ENCODE measurements around the gene CLEC5A. TPM values are rescaled to one million over a fixed set of nuclear protein-coding genes. Genes with fewer than 3 reads are reported as not detected.

The CLEC5A gene
- total RNA-seq, 4 donors from 2014 or later, result 0.47 to 3.3 (median 1.1) TPM

GRCh38 chr7:141891336-141891735 is 55.4 kb downstream of the CLEC5A start:
- intact Hi-C loops (cut with DNase I), result no loop called here
- Histone ChIP-seq H3K27me3 (no peaks in the 10 kb centered on the region), H3K9me3 (no peaks in the 10 kb centered on the region), H3K4me1 (no peaks in the 10 kb centered on the region), H3K36me3 (no peaks in the 10 kb centered on the region), H3K27ac (no peak overlapping the region), H3K4me3 (no peak overlapping the region)
- WGBS, 2 donors, result 50 to 52% methylated on average over 3 of the region's 3 CpGs
- TF ChIP-seq CTCF (IDR thresholded peaks at IDR 0.05), result no peak
- TF ChIP-seq POLR2A (IDR thresholded peaks at IDR 0.05), result no peak
- no peak for DNase-seq

DNA sequence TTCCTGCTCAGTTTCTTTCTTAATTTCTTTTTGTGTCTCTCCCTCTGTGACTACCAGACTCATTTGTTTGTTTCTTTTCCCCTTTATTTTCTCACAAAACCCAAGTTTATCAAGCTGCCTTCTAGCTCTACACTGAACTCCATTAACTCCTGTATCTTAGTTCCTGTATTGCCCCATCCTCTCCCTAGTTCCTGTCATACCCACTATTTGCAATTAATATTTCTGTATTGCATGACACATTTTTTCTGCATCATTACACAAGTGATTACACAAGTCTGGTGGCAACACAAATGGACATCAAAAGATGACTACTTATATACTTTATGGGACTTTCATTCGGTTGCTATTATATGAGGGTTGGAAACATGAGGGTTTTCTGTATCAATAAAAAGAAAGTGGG is 57.5 kb downstream of the CLEC5A start:
- intact Hi-C loops (cut with DNase I), result no loop called here
- WGBS, 2 donors, result 73 to 91% methylated on average over 1 of the region's 1 CpG
- Histone ChIP-seq H3K27me3 (no peaks in the 10 kb centered on the region), H3K36me3 (no peaks in the 10 kb centered on the region), H3K4me1 (no peaks in the 10 kb centered on the region), H3K9me3 (peaks cover 0 to 7% (median 0%) of the 10 kb centered on the region in 3 donors), H3K27ac (no peak overlapping the region), H3K4me3 (no peak overlapping the region)
- TF ChIP-seq POLR2A (IDR thresholded peaks at IDR 0.05), result no peak
- TF ChIP-seq CTCF (IDR thresholded peaks at IDR 0.05), result no peak
- DNase-seq, result no peak

DNA sequence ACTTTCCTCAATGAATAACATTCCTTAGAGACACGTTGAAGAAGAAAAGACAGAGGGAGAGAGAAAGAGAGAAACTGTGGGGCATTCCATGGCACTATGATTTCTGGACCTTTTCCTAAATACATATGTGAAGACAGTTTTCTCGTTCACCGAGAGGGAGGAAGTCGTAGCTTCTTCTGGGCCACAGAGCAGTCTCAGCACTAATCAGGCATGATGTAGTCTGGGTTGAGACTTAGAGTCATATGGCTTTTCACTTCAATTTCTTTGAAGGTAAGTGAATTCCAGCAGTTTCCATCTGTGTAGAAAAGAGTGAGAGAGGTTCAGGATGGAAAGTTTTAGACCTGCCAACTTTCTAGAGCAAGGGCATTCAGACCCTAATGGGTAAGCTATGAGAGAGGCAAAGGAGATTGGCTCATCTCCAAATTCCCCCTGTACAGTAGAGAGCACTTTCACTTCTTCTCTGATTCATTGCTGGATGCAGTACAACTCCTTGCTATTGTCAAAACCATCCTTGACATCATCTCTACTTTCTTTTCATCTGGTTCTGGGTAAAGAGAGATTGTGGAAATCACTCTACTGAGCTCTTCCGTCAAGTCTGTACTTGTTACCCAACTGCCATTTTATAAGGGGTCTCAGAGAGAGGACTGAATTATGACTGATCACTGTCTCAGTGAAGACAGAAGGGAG is 62.1 kb downstream of the CLEC5A start:
- Histone ChIP-seq H3K36me3 (no peaks in the 10 kb centered on the region), H3K9me3 (peaks cover 0 to 14% (median 0%) of the 10 kb centered on the region in 3 donors), H3K27me3 (no peaks in the 10 kb centered on the region), H3K4me3 (no peak overlapping the region), H3K27ac (no peak overlapping the region), H3K4me1 (no peaks in the 10 kb centered on the region)
- 67 to 74% methylated on average over 5 of the region's 5 CpGs for WGBS, 2 donors
- intact Hi-C loops (cut with DNase I), result no loop called here
- no peak for TF ChIP-seq POLR2A (IDR thresholded peaks at IDR 0.05)
- TF ChIP-seq CTCF (IDR thresholded peaks at IDR 0.05), result no peak
- DNase-seq, result no peak

- TF ChIP-seq POLR2A (IDR thresholded peaks at IDR 0.05) (no peak), CTCF (IDR thresholded peaks at IDR 0.05) (no peak)
- no peak for DNase-seq
- peaks cover 0 to 25% (median 0%) of the 10 kb centered on the region in 3 donors for H3K9me3 ChIP-seq
- H3K27me3 ChIP-seq, result no peaks in the 10 kb centered on the region
- WGBS, 2 donors, result 67 to 73% methylated on average over 3 to 4 of the region's 5 CpGs
- H3K36me3 ChIP-seq, result no peaks in the 10 kb centered on the region
- intact Hi-C loops (cut with DNase I), result no loop called here
- no peak overlapping the region for H3K27ac ChIP-seq
- no peak overlapping the region for H3K4me3 ChIP-seq
- no peaks in the 10 kb centered on the region for H3K4me1 ChIP-seq
Measured at GRCh38 chr7:141880960-141881359, 65.8 kb downstream of the CLEC5A start.

DNA sequence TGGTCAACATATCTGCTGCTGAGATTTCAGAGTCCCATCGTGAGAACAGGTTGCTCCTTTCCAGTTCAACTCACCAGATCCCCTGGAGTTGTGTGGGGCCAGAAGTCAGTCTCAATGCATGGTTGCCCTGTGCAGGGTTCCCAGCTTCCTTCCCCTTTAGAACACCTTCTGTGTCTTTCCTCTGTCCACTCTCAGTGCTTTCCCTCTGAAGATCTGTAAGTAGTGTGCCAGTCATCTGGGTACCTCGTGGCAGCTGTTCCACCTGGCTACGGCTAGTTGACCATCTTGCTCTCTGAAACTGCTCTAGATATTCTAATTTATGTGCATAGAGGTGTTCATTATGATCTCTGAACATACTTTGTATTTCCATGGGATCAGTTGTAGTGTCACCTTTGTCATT is 69.4 kb downstream of the CLEC5A start:
- Histone ChIP-seq H3K36me3 (no peaks in the 10 kb centered on the region), H3K9me3 (peaks cover 0 to 11% (median 0%) of the 10 kb centered on the region in 3 donors), H3K4me3 (no peak overlapping the region), H3K4me1 (no peaks in the 10 kb centered on the region), H3K27me3 (no peaks in the 10 kb centered on the region), H3K27ac (no peak overlapping the region)
- intact Hi-C loops (cut with DNase I), result no loop called here
- no peak for DNase-seq
- TF ChIP-seq CTCF (IDR thresholded peaks at IDR 0.05), result no peak
- no peak for TF ChIP-seq POLR2A (IDR thresholded peaks at IDR 0.05)
- WGBS, 2 donors, result 80 to 82% methylated on average over 3 of the region's 3 CpGs

Other genes with a start within 250 kb of the CLEC5A start
- gene DENND11, start 244.8 kb downstream of the CLEC5A start, total RNA-seq, result 10 to 100 TPM; 11.8 to 28.6 (median 14.2) TPM
- not detected for gene WEE2, start 238.6 kb downstream of the CLEC5A start, total RNA-seq
- 100 to 1,000 TPM; 120 to 187 (median 146) TPM for gene SSBP1, start 208.6 kb downstream of the CLEC5A start, total RNA-seq
- gene TAS2R3, start 182.9 kb downstream of the CLEC5A start, total RNA-seq, result 1 to 10 TPM in 2 of 4 donors, under 1 TPM in 1, not detected in 1; 0.35 to 3.2 (median 2.7) TPM
- gene TAS2R4, start 170.3 kb downstream of the CLEC5A start, total RNA-seq, result 1 to 10 TPM in 2 of 4 donors, under 1 TPM in 2; 0.18 to 3.1 (median 1.3) TPM
- gene TAS2R5, start 156.8 kb downstream of the CLEC5A start, total RNA-seq, result 1 to 10 TPM in 2 of 4 donors, under 1 TPM in 1, not detected in 1; 0.80 to 3.1 (median 2.3) TPM
- gene PRSS37, start 105.5 kb downstream of the CLEC5A start, total RNA-seq, result not detected
- not detected for gene OR9A4, start 30.6 kb downstream of the CLEC5A start, total RNA-seq
- gene TAS2R38, start 26.8 kb upstream of the CLEC5A start, total RNA-seq, result not detected
- gene MGAM, start 48.9 kb upstream of the CLEC5A start, total RNA-seq, result under 1 TPM in 3 of 4 donors, not detected in 1; 0.15 to 0.53 (median 0.19) TPM
- gene MGAM2, start 164.7 kb upstream of the CLEC5A start, total RNA-seq, result under 1 TPM in 1 of 4 donors, not detected in 3; 0.04 TPM